GM21717 (cell line): ENCODE data around the gene IL20RB.
"Not testable (repeated sequence)": the region's sequence is repeated elsewhere in the genome, so short reads cannot be mapped to it uniquely, and the experiment has no call there.

Experiments
- ATAC-seq: cut with Tn5 transposase; IDR thresholded peaks from one replicate; pipeline ENCODE4 v1.9.1; 2021; ENCODE audit warnings: mild to moderate bottlenecking, moderate library complexity; ENCODE audit not compliant: unreplicated experiment

IL20RB gene

DNA sequence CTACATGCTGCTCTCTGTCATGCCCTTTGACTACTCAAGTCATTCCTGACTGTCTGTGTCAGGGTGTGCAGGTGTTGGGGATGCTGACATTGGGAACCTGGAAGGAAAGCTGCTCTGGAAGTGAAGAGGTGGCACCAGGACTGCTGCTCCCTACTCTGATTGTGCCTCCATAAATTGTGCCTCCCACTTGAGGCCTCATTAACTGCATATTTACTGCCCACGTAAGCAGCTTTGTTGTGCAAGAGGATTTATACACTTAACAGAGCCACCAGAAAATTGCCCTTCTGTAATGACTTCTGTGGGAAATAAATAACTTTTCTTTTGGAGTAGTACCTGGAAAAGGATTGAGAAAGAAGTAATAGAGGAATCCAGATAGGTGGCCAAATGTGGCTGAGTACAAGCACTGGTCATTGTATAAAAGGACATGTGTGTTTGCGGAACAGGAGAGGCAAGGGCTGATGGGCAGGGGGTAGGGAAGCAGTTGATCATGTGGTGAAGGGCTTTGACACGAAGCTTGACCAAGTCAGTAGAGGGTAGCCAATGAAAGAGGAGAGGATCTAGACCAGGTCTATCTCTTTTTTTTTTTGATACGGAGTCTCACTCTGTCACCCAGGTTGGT, 24.8 kb downstream of the IL20RB start:
- no peak for ATAC-seq

DNA sequence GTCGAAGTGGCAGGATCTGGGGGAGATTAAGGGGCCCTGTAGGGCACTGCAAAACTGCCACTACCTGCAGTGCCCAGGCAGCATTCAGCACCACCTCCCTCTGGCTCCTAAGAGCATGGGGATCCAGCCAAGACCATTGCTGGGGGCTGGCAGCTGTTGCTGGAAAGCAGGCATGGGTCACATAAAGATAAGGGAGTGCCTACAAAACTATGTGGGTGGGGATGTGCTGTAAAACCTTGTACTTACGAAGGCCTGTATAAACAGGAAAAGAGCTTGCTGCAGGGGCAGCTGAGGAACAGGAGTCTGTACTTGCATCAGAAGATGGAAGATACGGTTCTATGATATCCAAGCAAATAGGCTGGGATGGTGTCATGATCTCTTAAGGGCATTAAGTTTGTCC, 27.1 kb downstream of the IL20RB start:
- no peak for ATAC-seq

DNA sequence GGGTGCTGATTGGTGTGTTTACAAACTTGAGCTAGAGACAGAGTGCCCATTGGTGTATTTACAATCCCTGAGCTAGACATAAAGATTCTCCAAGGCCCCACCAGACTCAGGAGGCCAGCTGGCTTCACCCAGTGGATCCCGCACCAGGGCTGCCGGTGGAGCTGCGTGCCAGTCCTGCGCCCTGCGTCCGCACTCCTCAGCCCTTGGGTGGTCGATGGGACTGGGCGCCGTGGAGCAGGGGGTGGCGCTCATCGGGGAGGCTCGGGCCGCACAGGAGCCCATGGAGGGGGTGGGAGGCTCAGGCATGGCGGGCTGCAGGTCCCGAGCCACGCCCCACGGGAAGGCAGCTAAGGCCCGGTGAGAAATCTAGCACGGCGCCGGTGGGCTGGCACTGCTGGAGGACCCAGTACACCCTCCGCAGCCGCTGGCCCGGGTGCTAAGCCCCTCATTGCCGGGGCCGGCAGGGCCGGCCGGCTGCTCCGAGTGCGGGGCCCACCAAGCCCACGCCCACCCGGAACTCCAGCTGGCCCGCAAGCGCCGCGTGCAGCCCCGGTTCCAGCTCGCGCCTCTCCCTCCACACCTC, 29.7 kb downstream of the IL20RB start:
- not testable (repeated sequence) for ATAC-seq

DNA sequence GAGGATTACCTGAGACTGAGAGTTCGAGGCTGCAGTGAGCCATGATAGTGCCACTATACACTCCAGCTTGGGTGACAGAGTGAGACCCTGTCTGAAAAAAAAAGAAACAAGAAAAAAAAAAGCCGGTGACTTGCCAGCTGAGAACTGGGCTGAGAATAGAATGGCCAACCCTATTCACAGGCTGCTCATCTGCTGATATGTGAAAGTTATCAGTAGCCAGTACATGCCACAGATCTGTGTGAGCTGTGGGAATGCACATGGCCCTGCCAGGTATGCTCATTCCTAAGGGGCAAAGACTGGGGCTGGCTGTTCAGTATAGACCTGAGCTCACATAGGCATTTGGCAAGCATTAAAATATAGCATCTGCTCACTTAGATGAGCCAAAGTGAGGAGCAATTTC, 30.9 kb downstream of the IL20RB start:
- ATAC-seq: no peak

DNA sequence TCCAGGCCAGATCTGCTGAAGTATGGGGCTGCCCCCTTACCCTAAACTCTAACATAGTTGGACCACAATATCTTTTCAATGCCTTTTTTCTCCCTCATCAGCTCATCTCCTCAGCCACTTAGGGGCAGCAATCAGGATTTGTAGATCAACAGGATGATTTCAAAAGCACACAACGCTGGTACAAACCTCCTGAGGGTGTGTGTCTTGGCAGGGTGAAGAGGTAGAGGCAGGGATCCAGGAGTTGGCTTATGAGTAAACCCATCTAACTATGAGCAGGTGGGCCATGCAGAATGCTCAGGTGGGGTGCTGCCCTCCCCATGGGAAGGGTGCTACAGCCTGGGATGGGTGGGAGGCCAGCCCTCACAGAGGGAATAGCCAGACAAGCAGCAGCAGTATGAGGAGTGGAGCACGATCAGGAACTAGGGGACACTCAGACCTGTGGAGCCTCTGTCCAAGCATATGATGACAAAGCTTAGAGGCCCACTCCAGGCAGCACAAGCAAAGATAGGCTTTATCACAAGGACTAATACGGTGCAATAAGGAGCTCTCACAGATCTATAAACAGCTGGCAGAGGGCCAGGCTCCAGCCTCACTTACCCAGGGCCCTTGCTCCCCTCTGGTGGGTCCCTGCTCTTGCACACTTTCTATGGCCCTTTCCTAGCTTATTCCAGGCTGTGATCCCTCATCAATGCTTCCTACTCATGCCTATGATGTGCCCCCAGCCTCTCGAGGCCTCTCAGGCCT, 32.2 kb downstream of the IL20RB start:
- no peak for ATAC-seq

DNA sequence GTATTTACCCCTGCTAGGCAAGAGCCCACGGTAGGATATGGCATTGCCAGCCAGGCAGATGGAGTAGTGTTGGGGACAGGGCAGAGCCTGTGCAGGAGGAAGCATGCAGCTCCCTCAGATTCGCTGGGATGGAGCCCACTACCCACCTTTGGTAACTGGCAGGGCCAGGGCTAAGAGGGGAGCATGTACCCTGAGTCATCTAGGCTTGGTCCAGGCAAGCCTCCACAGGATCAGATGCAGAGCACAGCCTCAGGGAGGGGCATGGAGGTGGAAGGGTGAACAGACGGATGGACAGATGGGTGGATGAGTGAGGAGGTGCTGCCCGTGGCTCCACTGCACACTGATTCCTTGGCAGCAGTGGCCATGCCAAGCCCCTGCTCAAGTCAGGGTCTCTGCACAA, 33.0 kb downstream of the IL20RB start:
- no peak for ATAC-seq

DNA sequence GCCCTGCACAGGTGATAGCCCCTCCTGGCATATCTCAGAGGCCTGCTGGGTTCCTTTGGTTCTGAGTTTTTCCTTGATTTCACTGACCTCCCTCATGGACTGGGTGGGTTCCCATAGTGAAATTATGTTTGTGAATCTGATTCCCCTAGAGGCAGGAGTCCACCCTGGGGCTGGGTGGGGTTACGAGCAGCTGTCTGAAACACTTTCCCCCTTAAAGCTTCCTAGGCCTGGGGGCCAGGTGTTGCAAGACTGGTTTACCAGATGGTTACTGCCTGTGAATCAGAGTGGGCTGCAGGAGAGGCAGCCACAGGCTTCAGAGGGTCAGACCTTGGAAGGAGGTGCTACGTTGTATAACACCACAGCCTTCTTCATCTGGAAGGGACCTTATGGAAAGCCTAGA, 34.3 kb downstream of the IL20RB start:
- no peak for ATAC-seq

DNA sequence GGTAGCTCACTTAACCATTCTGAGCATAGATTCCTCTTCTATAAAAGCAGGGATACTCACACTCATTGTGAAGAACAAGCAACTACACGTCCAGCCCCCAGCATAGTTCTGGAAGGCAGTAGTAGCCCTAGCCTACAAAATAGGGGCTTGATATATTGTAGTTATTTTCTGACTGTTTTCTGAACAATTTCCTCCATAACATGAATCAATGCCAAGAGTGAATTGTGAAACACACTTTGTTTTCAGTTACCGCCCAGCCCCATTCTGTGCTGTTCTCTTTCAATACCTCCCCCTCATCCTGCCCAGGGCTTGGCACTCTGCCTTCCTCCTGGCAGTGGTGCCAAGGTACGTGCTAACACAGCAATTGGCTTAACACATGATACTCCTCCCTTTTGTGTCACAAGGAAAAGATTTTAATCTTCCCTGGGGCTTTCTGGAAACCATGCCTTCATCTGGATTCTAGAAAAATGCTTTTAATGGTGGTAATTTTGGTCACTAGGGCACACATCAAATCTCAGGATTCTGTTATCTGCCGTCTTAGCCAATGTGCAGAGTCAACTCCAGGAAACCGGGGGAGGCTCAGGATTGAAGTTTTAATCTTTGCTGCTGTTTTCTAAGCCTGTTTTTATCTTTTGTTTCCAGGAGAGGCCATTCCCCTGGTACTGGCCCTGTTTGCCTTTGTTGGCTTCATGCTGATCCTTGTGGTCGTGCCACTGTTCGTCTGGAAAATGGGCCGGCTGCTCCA, 37.2 kb downstream of the IL20RB start:
- no peak for ATAC-seq

DNA sequence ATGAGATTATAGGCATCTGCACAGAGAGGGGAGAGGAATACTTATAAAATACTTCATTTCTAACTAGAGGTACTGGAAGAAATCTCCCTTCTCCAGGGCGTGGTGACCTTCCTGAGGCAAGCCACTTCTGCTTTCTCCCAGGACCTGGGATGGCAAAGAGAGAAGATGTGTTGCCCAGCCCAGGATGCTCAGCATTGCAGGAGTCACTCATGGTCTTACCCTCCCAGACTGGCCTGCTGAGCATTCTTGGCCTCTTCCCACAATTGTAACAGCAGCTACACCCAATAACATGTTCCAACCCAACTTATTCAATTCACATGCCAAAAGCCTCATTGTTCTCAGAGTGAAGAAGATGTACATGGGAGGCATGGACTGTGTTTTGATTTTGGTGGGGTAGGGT, 37.9 kb downstream of the IL20RB start:
- ATAC-seq: no peak

DNA sequence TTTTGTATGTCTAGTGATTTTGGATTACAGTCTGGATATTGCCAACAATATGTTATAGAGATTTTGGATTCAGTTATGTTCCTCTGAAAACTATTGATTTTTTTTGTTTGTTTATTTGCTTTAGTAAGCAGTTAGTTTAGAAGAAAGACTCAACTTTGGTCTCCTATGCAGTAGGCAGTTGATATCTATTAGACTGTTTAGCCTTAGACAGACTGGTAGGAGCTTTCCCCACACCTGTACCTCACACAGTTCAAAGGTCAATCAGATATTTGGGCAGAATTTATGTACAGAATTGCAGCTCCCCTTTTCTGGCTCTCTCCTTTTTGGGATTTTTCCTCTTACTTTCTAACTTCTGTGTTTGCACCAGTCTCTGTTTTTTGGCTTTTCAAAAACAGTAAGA, 42.3 kb downstream of the IL20RB start:
- no peak for ATAC-seq

DNA sequence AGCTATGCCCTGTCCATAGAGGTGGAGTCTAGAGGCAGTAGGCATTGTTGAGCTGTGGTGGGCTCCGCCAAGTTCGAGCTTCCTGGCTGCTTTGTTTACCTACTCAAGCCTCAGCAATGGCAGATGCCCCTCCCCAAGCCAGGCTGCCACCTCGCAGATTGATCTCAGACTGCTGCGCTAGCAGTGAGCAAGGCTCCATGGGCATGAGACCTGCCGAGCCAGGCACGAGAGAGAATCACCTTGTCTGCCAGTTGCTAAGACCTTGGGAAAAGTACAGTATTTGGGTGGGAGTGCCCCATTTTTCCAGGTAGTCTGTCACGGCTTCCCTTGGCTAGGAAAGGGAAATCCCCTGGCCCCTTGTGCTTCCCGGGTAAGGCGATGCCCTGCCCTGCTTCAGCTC, 49.6 kb downstream of the IL20RB start:
- ATAC-seq: not testable (repeated sequence)

DNA sequence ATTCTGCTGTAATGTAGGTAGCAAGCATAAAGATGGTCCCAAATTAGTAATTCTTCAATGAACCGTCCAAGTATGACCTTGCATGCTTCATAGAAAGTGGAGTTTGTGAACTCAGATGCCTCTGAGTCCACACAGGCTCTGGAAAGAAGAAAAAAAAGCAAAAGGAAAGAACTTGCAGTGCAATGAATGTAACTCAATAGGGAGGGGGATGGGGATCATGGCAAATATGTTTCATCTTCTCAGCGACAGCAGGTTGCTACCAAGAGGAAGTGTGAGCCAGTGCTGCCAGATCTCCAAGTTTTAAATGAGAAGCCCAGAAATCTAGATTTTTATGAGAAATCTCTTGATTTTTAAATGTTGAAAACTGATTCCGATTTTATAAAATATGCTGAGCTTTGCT, 50.3 kb downstream of the IL20RB start:
- no peak for ATAC-seq

DNA sequence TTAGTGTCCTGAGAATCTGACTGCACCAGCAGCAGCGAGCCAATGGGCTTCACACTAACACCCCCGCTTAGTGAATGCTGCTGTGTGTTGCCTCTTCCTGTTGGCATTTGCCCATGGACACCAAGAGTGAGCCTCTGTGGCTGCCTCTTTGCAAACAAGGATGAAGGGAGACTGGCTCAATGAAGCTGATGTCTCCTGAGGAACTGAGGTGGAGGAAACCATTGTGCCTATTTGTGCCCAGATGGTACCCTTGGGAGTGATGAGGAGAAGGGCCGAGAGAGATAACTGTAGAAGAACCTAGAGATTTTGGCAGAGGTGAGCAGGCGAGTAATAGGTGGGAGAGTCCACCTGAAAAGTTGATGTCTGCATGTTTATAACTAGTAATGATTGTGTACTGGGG, 51.2 kb downstream of the IL20RB start:
- no peak for ATAC-seq

DNA sequence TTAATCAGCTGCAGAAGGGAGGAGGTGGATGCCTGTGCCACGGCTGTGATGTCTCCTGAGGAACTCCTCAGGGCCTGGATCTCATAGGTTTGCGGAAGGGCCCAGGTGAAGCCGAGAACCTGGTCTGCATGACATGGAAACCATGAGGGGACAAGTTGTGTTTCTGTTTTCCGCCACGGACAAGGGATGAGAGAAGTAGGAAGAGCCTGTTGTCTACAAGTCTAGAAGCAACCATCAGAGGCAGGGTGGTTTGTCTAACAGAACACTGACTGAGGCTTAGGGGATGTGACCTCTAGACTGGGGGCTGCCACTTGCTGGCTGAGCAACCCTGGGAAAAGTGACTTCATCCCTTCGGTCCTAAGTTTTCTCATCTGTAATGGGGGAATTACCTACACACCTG, 52.4 kb downstream of the IL20RB start:
- ATAC-seq: no peak

DNA sequence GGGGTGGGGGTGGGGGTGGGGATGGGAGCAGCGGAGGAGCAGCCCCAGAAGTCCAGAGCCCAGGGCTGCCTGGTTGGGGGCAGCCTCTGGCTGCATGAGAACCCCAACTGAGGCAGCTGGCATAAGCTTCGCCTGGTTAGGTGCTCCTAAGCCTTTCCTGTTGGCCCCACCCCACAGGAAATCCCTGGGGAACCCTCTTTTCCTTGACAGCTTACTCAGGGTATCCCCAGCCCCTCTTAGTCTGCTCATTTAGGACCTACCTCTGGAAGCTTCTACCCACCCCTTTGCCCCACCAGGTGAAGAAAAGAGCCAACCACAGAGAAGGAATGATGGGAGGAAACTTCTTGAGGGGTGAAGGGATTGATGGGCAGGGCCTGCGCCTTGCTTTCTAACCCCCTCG, 53.4 kb downstream of the IL20RB start:
- no peak for ATAC-seq

DNA sequence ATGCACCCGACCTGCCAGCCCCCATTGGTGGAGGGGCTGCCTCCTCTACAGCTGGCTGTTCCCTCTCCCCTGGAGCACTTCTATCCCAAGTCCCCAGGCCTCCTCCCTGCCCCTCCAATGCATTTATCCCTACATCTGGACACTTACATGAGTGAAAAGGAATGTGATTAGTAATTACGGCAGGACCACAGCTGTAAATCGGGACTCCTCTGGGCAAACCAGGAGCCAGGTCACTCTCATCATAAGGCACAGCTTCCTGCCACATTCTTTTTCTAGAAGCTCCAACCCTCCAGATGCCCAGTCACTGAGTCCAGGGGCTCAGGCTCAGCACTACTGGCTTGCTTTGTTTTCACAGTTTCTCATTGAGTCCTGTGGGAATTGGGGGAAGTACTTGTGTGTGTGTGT, 54.3 kb downstream of the IL20RB start:
- ATAC-seq: no peak

DNA sequence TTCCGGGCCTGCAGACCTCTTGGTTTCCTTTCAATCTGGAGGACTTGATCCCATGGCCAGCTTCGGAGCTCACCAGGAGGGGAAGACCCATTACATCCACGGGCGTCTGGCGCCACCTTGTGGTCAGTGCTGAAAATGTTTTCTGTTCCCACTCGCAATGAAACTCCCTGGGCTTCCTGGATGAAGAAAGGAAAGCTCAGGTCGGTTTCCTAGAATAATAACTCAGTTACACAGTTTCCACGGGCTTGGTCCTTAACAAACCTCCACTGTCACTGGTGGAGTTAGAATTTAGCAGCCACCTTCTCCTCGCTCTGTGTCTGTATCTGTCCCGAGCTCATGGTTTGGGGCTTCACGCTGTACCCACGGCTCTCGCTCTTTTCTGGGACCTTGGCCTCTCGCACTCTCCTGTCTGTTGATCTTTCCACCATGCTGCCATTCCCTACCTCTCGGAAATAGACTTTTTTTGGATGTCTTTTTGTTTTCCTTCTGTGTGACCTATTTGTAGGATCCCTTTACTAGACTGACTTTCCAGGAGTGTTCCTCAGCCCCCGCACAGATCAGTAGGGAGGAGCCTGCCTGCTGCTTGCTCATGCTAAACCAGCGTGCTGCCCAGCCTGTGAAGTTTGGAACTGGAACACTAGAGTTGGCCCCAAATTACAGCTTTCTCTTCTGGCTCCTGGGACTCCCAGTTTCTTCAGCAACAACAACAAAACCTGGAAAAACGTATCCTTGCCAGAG, 56.3 kb downstream of the IL20RB start:
- peak; percentile 90 for ATAC-seq

DNA sequence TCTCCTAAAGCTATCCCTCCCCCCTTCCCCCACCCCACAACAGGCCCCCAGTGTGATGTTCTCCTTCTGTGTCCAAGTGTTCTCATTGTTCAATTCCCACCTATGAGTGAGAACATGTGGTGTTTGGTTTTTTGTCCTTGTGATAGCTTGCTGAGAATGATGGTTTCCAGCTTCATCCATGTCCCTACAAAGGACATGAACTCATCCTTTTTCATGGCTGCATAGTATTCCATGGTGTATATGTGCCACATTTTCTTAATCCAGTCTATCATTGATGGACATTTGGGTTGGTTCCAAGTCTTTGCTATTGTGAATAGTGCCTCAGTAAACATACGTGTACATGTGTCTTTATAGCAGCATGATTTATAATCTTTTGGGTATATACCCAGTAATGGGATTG, 59.5 kb downstream of the IL20RB start:
- not testable (repeated sequence) for ATAC-seq

DNA sequence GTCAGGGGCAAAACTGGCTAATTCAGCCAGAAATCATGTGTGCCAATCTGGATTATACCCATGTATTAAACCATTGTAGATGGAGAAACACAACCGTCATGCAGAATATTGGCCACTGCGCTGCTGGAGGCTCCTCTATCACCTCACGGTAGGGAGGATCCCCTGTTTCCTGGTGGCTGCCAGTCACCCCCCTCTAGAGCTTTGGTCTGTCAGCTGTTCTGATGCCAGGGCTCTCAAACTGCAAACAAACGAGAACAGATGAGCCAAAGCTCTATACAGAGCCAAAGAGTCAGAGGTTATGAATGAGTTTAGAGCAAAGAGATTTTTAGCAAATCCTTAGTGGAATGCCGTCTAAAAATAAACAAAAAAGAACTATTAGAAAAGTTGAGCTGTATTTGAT, 62.5 kb downstream of the IL20RB start:
- no peak for ATAC-seq

DNA sequence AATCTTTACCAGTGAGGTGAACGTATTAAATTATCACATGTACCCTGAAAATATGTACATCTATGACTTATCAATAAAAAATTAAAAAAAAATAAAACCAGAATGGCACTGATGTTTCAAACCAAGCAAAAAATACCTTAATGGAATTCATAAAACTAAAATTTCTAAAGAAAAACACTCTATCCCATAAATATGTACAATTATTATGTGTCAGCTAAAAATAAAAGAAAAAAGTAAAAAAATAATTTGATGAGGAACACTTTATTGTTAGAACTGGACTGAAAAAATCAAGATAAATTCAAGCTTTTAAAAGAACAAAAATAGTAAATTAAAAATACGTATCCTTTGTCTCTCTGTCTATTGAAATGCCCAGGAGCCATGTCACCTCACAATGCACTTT, 63.1 kb downstream of the IL20RB start:
- ATAC-seq: no peak

DNA sequence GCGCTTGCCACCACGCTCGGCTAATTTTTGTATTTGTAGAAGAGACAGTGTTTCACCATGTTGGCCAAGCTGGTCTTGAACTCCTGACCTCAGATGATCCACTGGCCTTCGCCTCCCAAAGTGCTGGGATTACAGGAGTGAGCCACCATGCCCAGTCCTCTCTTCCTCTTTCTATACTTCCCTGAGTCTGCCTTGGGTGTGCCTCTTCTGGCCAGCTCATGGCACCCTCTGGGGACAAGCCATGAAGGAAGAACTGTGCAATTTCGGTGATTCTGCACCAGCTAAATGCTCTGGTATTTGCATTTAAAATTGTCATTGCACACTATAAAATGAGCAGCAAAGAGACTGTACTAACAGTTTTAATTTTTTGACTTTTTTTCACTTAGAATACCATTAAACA, 66.6 kb downstream of the IL20RB start:
- ATAC-seq: no peak
